Fibroblast of the aortic adventitia (primary cell): ENCODE measurements around the gene KAT7. TPM values are rescaled to one million over a fixed set of nuclear protein-coding genes. Genes with fewer than 3 reads are reported as not detected.

Experiments used
- DNase-seq: peaks from one replicate; pipeline ENCODE4 v3.0.0-alpha.2; 2010; ENCODE audit warnings: low read depth
- H3K4me3 ChIP-seq: 2 replicates; pipeline ENCODE4 v1.5.1; 2011; ENCODE audit warnings: low read depth, mild to moderate bottlenecking, control low read depth, low read length, moderate library complexity
- total RNA-seq: library from RNA; depleted of rRNA; stranded (reverse); fragments of >200 nt; gene quantifications from 2 replicates; pipeline ENCODE4 v1.2.3, GENCODE V29; 2012; ENCODE audit warnings: low replicate concordance
- TF ChIP-seq, protein P1 (sequence below): IDR thresholded peaks from 2 replicates; pipeline ENCODE4 v1.5.1; 2011; ENCODE audit warnings: mild to moderate bottlenecking, low read length, control low read depth, inconsistent platforms; ENCODE audit not compliant: insufficient read depth

KAT7 gene
- total RNA-seq, 1 donor = 33.5 TPM

DNA sequence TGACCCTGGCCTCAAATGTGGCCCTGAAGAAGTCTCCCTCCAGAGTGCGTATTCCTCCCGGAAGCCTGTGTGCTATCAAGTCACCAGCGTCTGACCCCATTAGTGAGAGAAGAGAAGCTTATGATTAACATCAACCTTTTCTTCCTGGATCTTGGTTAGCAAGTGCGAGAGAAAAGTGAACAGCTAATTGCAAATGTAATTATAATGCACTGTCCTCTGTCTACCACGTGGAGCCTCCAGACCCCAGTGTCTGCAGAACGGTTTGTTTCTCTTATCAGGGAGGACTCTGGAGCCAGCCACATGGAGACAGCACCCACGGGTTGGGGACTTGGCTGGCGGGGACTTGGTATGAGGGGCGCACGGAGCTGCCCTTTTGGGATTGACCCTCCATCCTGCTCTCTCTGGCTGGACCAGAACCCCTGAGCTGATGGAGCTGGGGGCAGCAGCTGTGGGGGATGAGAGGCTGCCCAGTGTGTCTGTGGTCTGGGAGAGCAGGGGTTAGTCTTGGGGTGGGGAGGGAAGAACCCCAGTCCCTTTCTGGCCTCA lies 65.1 kb downstream of the KAT7 start:
- DNase-seq = no peak
- TF ChIP-seq, protein P1, sequence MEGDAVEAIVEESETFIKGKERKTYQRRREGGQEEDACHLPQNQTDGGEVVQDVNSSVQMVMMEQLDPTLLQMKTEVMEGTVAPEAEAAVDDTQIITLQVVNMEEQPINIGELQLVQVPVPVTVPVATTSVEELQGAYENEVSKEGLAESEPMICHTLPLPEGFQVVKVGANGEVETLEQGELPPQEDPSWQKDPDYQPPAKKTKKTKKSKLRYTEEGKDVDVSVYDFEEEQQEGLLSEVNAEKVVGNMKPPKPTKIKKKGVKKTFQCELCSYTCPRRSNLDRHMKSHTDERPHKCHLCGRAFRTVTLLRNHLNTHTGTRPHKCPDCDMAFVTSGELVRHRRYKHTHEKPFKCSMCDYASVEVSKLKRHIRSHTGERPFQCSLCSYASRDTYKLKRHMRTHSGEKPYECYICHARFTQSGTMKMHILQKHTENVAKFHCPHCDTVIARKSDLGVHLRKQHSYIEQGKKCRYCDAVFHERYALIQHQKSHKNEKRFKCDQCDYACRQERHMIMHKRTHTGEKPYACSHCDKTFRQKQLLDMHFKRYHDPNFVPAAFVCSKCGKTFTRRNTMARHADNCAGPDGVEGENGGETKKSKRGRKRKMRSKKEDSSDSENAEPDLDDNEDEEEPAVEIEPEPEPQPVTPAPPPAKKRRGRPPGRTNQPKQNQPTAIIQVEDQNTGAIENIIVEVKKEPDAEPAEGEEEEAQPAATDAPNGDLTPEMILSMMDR = no peak
- H3K4me3 ChIP-seq = no peak overlapping the region

DNA sequence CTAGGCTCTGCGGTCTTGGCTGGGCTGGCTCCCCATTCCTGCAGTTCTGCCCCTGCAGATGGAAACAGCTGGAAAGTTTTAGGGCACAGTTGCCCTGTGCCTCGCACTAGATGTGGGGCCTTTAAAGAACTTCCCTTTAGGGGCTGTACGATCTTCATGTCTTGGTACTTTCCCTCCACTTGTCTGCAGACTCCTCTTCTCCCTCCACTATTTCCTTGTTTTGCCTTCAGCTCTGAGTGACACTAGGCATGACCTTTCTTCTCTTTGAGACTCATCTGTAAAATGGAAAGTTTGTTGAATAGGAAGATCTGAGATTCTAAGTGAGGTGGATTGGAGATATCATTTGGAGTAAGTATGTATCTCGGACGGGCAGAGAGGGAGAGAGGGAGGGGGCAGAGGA lies 65.6 kb downstream of the KAT7 start:
- TF ChIP-seq, protein P1 = no peak
- DNase-seq = no peak
- H3K4me3 ChIP-seq = no peak overlapping the region

DNA sequence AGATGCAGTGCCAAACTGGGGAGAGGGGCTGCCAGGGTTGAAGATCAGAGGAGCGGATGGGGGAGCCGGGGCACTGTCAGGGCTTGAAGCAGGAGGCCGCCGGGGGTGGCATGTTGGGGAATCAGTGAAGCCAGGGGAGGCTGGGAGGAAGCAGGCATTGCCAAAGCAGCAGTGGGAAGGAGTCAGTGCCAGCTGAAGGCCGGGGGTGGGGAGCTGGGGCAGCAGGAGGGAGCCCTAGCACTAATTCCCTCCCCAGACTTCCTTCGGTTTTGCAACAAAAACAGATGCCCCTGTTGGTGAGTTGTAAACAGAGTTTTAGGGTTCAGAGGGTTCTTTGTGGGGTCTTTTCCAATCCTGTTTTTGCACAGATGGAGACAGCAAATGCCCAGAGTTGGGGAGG lies 70.3 kb downstream of the KAT7 start:
- TF ChIP-seq, protein P1 = no peak
- no peak for DNase-seq
- no peak overlapping the region for H3K4me3 ChIP-seq

DNA sequence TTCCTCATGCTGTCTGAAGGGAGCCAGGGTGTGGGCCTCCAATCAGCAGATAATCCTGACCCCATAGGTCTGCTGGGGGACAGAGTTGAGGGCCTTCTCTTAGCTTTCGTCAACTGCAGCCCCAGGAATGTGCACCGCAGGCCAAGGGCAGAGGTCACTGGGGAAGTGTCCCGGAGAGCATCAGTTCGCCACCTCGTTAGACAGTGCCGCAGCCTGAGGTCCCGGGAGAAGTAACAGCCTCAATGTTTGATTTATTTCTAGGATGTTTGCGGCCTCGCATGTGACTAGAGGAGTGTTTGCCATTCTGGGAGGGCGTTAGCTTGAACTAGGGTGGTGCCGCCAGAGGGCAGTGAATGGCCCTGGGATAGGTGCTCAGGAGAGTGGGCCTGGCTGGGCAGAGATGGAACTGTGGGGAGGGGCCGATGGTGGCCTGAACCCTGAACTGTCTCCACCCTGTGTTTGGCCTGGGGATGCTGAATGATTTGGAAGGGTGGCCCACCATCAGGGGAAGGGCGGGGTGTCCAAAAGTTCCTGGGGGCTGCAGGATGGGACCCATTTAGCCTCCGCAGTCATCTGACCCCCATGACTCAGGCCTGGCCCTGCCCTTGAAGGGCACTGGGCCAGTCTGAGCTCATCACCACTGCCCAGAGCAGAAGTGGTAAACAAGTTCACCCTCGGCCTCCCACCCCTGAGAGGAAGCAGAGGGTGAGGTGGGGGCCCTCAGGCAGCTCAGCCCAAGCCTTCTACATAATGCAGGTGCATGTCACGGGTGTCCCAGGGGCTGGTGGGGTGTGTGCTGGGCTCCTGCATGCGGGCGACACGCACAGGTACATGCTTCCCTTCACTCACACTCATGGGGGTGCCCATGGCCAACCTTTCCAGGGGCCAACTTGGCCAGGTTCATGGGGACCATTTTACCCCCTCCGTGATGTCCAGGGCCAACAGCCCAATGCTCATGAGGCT lies 71.8 kb downstream of the KAT7 start:
- TF ChIP-seq, protein P1 = no peak
- no peak for DNase-seq
- H3K4me3 ChIP-seq = no peak overlapping the region

DNA sequence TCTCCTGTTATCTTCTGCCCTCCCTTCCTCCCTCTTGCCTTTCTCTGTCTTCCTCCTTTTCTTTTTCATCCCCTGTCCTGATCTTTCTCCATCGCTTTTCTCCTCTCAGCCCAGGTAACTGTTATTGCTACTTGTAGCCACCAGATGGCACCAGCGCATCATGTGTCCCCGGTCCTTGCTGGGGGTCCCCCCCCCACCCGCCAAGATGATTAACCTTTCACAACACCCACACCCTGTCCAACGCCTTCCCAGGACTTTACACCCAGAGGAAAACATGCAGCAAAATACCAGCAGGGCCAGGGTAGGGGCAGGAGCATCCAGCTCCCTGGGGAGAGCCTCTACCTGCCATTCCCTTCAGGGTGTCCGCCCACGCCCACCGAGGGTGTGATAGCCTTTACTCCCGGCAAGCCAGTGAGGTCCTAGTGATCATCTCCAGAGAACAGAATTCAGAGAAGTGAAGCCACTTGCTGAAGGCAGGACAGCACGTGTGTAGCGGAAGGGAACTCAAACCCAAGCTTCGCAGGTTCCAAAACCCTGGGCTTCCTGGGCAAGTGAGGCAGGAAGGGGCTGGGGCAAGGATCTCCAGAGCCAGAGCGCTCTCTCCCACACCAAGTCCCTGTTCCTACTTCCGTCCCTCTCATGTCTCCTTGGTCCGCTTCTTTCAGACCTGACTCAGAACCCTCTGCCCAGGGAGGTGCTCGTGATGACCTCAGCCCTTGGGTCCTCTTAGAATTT lies 72.8 kb downstream of the KAT7 start:
- H3K4me3 ChIP-seq = no peak overlapping the region
- peak; percentile 46 for DNase-seq
- TF ChIP-seq, protein P1 = peak; percentile 86

DNA sequence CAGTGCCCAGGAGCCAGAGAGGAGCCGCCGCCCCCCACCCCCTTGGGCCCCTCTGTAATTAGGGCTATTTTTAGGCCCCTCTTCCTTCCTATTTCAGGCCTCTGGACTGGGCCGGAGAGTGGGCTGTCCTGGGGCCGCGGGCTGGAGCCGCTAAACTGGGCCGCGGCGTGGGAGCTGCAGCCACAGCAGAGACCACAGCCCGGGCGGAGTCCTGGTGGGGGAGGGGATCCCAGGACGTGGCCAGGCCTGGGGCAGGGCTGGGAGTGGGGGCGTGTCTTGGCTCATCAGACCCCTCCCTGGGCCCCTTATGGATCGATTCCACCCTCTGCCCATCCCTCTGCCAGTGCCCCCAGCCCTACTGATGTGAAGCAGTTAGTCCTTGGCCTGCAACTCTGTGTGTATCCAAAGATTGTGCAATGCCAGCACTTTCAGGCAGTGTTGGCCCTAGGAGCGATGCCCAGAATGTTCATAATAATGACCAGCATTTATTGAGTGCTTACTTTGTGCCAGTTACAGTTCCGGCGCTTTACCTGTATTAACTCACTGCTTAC lies 74.4 kb downstream of the KAT7 start:
- DNase-seq = no peak
- H3K4me3 ChIP-seq = no peak overlapping the region
- TF ChIP-seq, protein P1 = no peak
